Mesenchymal stem cell (in vitro differentiated cells and primary cell): ENCODE measurements around the gene FBXO3. TPM values are rescaled to one million over a fixed set of nuclear protein-coding genes. Genes with fewer than 3 reads are reported as not detected.
"Not testable (repeated sequence)": the region's sequence is repeated elsewhere in the genome, so short reads cannot be mapped to it uniquely, and the experiment has no call there.

ENCODE experiments used
- DNase-seq: peaks from one replicate; pipeline ENCODE4 v3.0.0-alpha.2; 2013
- H2AFZ ChIP-seq: one replicate; pipeline ENCODE4 v1.6.1; 2013; ENCODE audit warnings: low read depth, mild to moderate bottlenecking, control low read depth, inconsistent platforms, low read length, moderate library complexity
- H2AK5ac ChIP-seq: 2 replicates; pipeline ENCODE4 v1.6.1; 2013; ENCODE audit warnings: low read length, moderate library complexity, mild to moderate bottlenecking, inconsistent platforms; ENCODE audit not compliant: severe bottlenecking
- H2BK120ac ChIP-seq: one replicate; pipeline ENCODE4 v1.6.1; 2013; ENCODE audit warnings: low read depth, mild to moderate bottlenecking, inconsistent platforms, low read length, moderate library complexity
- H2BK12ac ChIP-seq, 2 experiments: one replicate each; pipeline ENCODE4 v1.6.1; 2013; ENCODE audit warnings: inconsistent platforms in 2 of 2, low read length in 2 of 2, mild to moderate bottlenecking in 2 of 2, moderate library complexity in 2 of 2, control low read depth in 1 of 2
- H2BK15ac ChIP-seq: one replicate; pipeline ENCODE4 v1.6.1; 2013; ENCODE audit warnings: mild to moderate bottlenecking, low read depth, inconsistent platforms; ENCODE audit not compliant: poor library complexity, severe bottlenecking
- H2BK5ac ChIP-seq: 2 replicates; pipeline ENCODE4 v1.6.1; 2013; ENCODE audit warnings: low read depth, mild to moderate bottlenecking, low read length, control low read depth, inconsistent platforms; ENCODE audit not compliant: poor library complexity, severe bottlenecking
- H3K14ac ChIP-seq, 2 experiments: one replicate each; pipeline ENCODE4 v1.6.1; 2013; ENCODE audit warnings: inconsistent platforms in 2 of 2, low read length in 2 of 2, control low read depth in 1 of 2, mild to moderate bottlenecking in 1 of 2, moderate library complexity in 1 of 2
- H3K18ac ChIP-seq, 2 experiments: one replicate each; pipeline ENCODE4 v1.6.1; 2013; ENCODE audit warnings: inconsistent platforms in 2 of 2, low read length in 2 of 2, control low read depth in 1 of 2, low read depth in 1 of 2, mild to moderate bottlenecking in 1 of 2
- H3K23ac ChIP-seq, 2 experiments: one replicate each; pipeline ENCODE4 v1.6.1; 2013; ENCODE audit warnings: inconsistent platforms in 2 of 2, low read length in 2 of 2, mild to moderate bottlenecking in 2 of 2, moderate library complexity in 2 of 2, control low read depth in 1 of 2
- H3K27ac ChIP-seq: 2 replicates; pipeline ENCODE4 v1.5.1; 2013; ENCODE audit warnings: mild to moderate bottlenecking, moderate library complexity, low read length, control low read depth, inconsistent platforms; ENCODE audit not compliant: poor library complexity, severe bottlenecking
- H3K27me3 ChIP-seq, 2 experiments: 2 replicates each; pipeline versions ENCODE4 v1.6.1 to v1.7.0; 2013; ENCODE audit warnings: low read length in 2 of 2, mild to moderate bottlenecking in 2 of 2, moderate library complexity in 2 of 2, control low read depth in 1 of 2, inconsistent platforms in 1 of 2; ENCODE audit not compliant: control insufficient read depth in 1 of 2, insufficient read depth in 1 of 2
- H3K36me3 ChIP-seq, 2 experiments: 2 replicates each; pipeline versions ENCODE4 v1.6.1 to v1.7.0; 2013; ENCODE audit warnings: low read length in 2 of 2, control low read depth in 1 of 2, inconsistent platforms in 1 of 2, low read depth in 1 of 2, mild to moderate bottlenecking in 1 of 2; ENCODE audit not compliant: insufficient read depth in 2 of 2, control insufficient read depth in 1 of 2
- H3K4ac ChIP-seq, 2 experiments: one replicate each; pipeline ENCODE4 v1.6.1; 2013; ENCODE audit warnings: inconsistent platforms in 2 of 2, low read length in 2 of 2, mild to moderate bottlenecking in 2 of 2, moderate library complexity in 2 of 2, control low read depth in 1 of 2, low read depth in 1 of 2
- H3K4me1 ChIP-seq: 2 replicates; pipeline ENCODE4 v1.6.1; 2013; ENCODE audit warnings: low read depth, low read length, control low read depth; ENCODE audit not compliant: control insufficient read depth, insufficient read depth
- H3K4me2 ChIP-seq: 2 replicates; pipeline ENCODE4 v1.6.1; 2013; ENCODE audit warnings: low read length, mild to moderate bottlenecking, inconsistent platforms; ENCODE audit not compliant: poor library complexity, severe bottlenecking
- H3K4me3 ChIP-seq, 2 experiments: 2 replicates each; pipeline versions ENCODE4 v1.5.1 to v1.7.0; 2013; ENCODE audit warnings: low read length in 2 of 2, mild to moderate bottlenecking in 2 of 2, control low read depth in 1 of 2, low read depth in 1 of 2; ENCODE audit not compliant: insufficient read depth in 1 of 2
- H3K79me1 ChIP-seq: replicated peaks from 2 replicates; pipeline ENCODE4 v1.6.1; 2013; ENCODE audit warnings: mild to moderate bottlenecking, control low read depth, low read length, inconsistent platforms; ENCODE audit not compliant: poor library complexity, severe bottlenecking
- H3K9ac ChIP-seq: 2 replicates; pipeline ENCODE4 v1.7.0; 2013; ENCODE audit warnings: mild to moderate bottlenecking, low read length, moderate library complexity
- H3K9me3 ChIP-seq: 2 replicates; pipeline ENCODE4 v1.7.0; 2013; ENCODE audit warnings: mild to moderate bottlenecking, low read length; ENCODE audit not compliant: control insufficient read depth
- H4K8ac ChIP-seq: one replicate; pipeline ENCODE4 v1.6.1; 2013; ENCODE audit warnings: inconsistent platforms, mild to moderate bottlenecking, low read length, moderate library complexity
- H4K91ac ChIP-seq: one replicate; pipeline ENCODE4 v1.6.1; 2013; ENCODE audit warnings: mild to moderate bottlenecking, low read length, inconsistent platforms
- WGBS: methylation state at CpG from one replicate; pipeline ENCODE4 v1.1.7; 2013; ENCODE audit warnings: mixed read lengths; 5-methylcytosine and 5-hydroxymethylcytosine counted together
- polyA plus RNA-seq, 2 experiments: library from polyadenylated mRNA; stranded (reverse); fragments of 200-250 nt; gene quantifications; one replicate each; pipeline ENCODE4 v1.2.3, GENCODE V29; 2013

FBXO3 gene, protein sequence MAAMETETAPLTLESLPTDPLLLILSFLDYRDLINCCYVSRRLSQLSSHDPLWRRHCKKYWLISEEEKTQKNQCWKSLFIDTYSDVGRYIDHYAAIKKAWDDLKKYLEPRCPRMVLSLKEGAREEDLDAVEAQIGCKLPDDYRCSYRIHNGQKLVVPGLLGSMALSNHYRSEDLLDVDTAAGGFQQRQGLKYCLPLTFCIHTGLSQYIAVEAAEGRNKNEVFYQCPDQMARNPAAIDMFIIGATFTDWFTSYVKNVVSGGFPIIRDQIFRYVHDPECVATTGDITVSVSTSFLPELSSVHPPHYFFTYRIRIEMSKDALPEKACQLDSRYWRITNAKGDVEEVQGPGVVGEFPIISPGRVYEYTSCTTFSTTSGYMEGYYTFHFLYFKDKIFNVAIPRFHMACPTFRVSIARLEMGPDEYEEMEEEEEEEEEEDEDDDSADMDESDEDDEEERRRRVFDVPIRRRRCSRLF
- polyA plus RNA-seq (2013, experiment 1 of 2): 13.6 TPM
- 14.5 TPM for polyA plus RNA-seq (2013, experiment 2 of 2)

DNA sequence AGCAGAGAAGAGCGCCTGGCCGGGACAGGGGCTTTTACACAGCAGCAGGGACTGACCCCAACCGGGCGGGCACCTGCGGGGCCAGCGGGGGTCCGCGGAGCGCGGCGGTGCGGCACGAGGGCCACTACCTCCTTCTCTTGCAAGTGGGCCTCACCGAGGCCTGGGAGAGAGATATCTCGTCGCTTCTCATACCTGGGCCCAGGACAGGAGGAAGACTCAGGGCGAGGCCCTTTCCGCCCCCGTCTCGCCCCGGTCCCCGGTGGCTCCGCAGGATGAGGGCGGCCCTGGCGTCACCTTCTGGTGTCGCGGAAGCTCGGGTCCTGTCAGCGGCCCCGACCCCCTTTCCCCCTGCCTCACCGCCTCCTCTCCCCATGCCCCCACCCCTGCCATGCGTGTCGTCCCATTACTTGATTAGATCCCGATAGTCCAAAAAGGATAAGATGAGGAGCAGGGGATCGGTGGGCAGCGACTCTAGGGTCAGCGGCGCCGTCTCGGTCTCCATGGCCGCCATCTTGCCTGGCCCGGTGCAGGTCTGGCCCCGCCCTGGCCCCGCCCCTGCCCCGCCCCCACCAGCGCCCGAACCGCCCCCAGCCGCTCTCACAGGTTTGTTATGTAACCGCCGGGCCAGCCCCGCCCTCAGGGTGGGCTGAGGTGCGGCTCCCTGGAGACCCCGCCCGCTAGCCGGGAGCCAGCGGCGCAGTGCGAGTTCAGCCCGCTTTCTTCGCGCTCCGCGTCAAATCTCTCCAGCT lies at the start of gene FBXO3:
FBXO3 (minus strand) TSS at position 534 of the 749 bp plus-strand sequence; CDS start at position 511, 23 bp downstream.
- peaks cover 22% of the 10 kb centered on the region for H3K79me1 ChIP-seq
- peak within 1 kb of the TSS; percentile 91 to 93 for H3K18ac ChIP-seq
- under 1% methylated on average over 56 of the region's 64 CpGs for WGBS
- H3K36me3 ChIP-seq: peaks cover 0 to 10% of the 10 kb centered on the region in 2 experiments
- DNase-seq: peak; percentile 74
- peak within 1 kb of the TSS in 1 of 2 experiments; percentile 83 for H3K23ac ChIP-seq
- H3K9me3 ChIP-seq: no peaks in the 10 kb centered on the region
- H4K91ac ChIP-seq: peak within 1 kb of the TSS; percentile 48
- H2BK5ac ChIP-seq: peak within 1 kb of the TSS; percentile 69
- peak within 1 kb of the TSS; percentile 88 for H3K9ac ChIP-seq
- H2BK15ac ChIP-seq: no peak within 1 kb of the TSS
- peak within 1 kb of the TSS; percentile 47 for H2AK5ac ChIP-seq
- H2AFZ ChIP-seq: peak within 1 kb of the TSS; percentile 95
- H3K4me3 ChIP-seq: peak within 1 kb of the TSS; percentile 82 to 90
- peaks cover 20% of the 10 kb centered on the region for H3K4me1 ChIP-seq
- H2BK12ac ChIP-seq: peak within 1 kb of the TSS in 1 of 2 experiments; percentile 7
- peak within 1 kb of the TSS; percentile 87 for H4K8ac ChIP-seq
- peak within 1 kb of the TSS; percentile 60 to 87 for H3K4ac ChIP-seq
- peak within 1 kb of the TSS; percentile 6 to 83 for H3K14ac ChIP-seq
- peak within 1 kb of the TSS; percentile 96 for H3K4me2 ChIP-seq
- no peak within 1 kb of the TSS for H2BK120ac ChIP-seq
- peaks cover 0 to 3% of the 10 kb centered on the region in 2 experiments for H3K27me3 ChIP-seq
- peak within 1 kb of the TSS; percentile 14 for H3K27ac ChIP-seq

DNA sequence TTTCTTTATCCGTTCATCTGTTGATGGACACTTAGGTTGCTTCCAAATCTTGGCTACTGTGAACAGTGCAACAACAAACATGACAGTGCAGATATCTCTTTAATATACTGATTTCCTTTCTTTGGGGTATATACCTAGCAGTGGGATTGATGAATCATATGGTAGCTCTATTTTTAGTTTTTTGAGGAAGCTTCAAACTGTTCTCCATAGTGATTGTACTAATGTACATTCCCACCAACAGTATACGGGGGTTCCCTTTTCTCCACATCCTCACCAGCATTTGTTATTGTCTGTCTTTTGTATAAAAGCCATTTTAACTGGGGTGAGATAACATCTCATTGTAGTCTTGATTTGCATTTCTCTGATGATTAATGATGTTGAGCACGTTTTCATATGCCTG lies 48.7 kb upstream of the FBXO3 start:
- H3K4me3 ChIP-seq, H3K4me2 ChIP-seq, H3K4me1 ChIP-seq, H2BK15ac ChIP-seq, H4K91ac ChIP-seq, H3K9ac ChIP-seq, H3K9me3 ChIP-seq, H3K18ac ChIP-seq, H3K4ac ChIP-seq, H3K14ac ChIP-seq, H3K79me1 ChIP-seq, H2BK5ac ChIP-seq, H3K36me3 ChIP-seq, H2BK12ac ChIP-seq, H2BK120ac ChIP-seq, H3K27ac ChIP-seq, H2AFZ ChIP-seq, H2AK5ac ChIP-seq, DNase-seq, H4K8ac ChIP-seq, H3K23ac ChIP-seq: not testable (repeated sequence)
- peaks cover 52 to 73% of the 10 kb centered on the region in 2 experiments for H3K27me3 ChIP-seq
- no CpG with 5 or more reads among the region's 3 CpGs for WGBS

DNA sequence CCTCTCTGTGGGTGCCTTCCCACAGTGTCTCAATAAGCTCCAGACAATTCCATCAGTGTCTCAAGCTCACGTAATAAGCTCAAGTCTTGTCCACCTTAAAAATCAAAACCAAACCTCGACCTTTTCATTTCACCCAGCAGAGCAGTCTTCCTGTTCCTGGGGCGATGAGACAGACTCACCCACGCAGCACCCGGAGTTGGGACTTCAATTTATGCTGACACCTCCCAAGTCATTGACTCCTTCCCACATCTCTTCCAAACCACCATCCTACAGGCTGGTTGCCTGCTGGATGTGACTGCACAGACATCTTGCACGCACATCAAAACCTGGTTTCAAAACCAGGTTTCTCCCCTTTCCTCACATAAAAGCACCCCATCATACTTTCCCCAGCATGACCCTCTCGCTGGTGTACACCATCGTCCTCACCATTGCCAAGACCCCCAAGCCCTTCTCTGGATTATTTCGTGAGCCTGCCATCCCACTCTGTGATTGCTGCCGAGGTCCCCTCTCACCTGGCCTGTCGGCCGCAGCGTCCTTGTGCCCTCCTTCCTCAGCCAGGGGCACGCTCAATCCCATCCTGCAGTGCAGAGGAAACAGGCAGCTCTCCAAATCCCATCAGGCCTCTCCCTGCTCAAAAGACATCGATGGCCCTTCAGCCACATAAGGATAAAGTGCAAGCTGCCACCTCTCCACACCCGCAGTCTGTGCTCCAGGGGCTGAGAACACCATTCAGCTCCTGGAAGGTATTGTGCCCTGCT lies 45.1 kb upstream of the FBXO3 start:
- Histone ChIP-seq H3K18ac (no peak overlapping the region), H3K23ac (no peak overlapping the region), H2BK15ac (no peak overlapping the region), H3K4me3 (no peak overlapping the region), H3K4me1 (no peaks in the 10 kb centered on the region), H3K9ac (no peak overlapping the region), H3K4me2 (no peak overlapping the region), H3K14ac (no peak overlapping the region), H3K27me3 (peaks cover 71 to 86% of the 10 kb centered on the region in 2 experiments), H3K79me1 (no peaks in the 10 kb centered on the region), H3K9me3 (no peaks in the 10 kb centered on the region), H2AK5ac (no peak overlapping the region), H2BK120ac (no peak overlapping the region), H2AFZ (no peak overlapping the region), H3K36me3 (no peaks in the 10 kb centered on the region), H3K27ac (no peak overlapping the region), H3K4ac (no peak overlapping the region), H4K8ac (no peak overlapping the region), H4K91ac (no peak overlapping the region), H2BK12ac (no peak overlapping the region), H2BK5ac (no peak overlapping the region)
- WGBS: 70% methylated on average over 16 of the region's 16 CpGs
- DNase-seq: no peak
